Esophagus mucosa (tissue), 1 donor: ENCODE results near the gene NAIF1. TPM values are rescaled to one million over a fixed set of nuclear protein-coding genes. Genes with fewer than 3 reads are reported as not detected.

ENCODE experiments used
- ATAC-seq: fragments of 200-7000 bp; cut with Tn5 transposase; one replicate; pipeline ENCODE4 v1.9.1; 2020
- total RNA-seq: library from RNA; stranded (reverse); gene quantifications from one replicate; pipeline ENCODE4 v1.2.4, GENCODE V29; 2023
- donor health status: DM: yes; HTN: yes; CAD: no.

The NAIF1 gene
- total RNA-seq, 1 donor from 2014 or later: 7.1 TPM

DNA sequence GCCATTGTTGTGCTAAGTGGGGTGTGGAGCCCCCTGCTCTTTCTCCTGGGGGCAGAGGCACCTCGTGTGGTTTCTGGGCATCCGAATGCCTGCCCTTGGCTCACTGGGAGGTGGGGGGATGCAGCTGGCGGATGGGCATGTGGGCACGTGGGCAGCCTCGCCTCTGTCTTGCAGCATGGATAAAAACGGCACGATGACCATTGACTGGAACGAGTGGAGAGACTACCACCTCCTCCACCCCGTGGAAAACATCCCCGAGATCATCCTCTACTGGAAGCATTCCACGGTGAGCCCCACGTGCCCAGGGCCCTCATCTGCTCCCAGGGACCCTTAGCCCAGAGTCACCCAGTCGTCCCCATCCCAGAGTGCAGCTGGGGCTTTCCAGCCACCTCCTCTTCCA, 35.1 kb upstream of the NAIF1 start:
- no peak for ATAC-seq

DNA sequence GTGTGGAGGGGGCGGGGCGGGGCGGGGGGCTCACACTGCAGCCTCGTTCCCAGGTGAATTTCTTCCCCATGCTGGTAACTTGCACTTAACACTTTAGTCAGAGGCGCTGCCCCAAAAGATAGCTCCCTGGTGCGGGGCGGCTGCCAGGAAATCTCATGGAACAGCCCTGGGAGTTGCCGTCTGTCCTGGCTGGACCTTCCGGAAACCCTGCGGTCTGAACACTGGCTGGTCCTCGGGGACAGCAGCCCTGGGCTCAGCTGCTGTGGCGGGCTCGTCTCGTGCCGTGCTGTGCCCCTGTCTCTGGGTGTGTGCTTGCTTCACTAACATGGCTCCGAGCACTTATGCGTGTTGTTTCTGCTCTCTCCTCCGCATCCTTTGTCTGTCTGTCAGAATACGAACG, 34.6 kb upstream of the NAIF1 start:
- ATAC-seq: no peak

DNA sequence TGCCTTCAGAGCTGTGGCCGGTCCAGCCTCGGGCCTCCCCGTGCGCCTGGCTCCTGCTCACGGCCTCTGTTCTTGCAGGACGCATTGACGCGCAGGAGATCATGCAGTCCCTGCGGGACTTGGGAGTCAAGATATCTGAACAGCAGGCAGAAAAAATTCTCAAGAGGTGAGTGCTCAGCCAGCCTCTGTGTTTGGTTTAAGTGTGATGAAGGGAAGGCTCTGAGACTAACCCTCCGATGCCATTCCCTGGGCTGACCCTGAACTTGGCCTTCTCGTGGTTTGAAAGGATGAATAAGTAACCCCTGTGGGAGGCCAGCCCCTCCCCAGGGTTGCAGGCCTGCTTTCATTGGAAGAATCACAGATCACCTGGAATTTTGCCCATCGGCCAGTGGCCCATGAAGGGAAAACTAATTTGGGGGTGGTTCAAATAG, 34.1 kb upstream of the NAIF1 start:
- ATAC-seq: no peak

- no peak for ATAC-seq
Observed at GRCh38 chr9:128100581-128100980, 33.5 kb upstream of the NAIF1 start.

DNA sequence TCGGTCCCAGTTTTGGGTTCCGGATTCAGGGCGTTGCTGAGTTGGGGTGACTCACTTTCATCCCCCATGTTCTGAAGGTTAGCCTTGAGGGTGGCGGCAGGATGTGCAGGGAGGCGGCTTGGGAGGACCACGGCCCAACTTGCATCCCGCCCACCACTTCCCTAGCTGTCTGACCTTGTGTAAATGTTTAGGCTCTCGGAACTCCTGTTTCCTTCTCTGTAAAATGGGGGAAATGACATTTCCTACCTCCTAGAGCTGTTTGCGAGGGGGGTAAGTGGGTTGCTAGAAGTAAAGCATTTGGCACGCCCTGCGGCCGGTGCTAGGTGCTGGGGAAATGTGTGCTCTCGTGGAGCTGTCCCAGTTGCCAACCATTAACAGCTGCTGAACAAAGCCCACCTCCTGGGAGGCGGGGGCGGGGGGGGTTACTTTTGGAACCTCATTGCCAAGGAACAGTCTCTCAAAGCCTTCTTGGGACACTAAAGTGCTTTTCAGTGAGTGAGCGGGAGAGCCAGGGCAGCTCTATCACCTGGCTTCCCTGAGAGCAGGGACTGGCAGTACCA, 32.9 kb upstream of the NAIF1 start:
- ATAC-seq: peak; percentile 11

GRCh38 chr9:128099231-128099931, 32.3 kb upstream of the NAIF1 start:
- ATAC-seq: peak; percentile 7

GRCh38 chr9:128098297-128099230, 31.4 kb upstream of the NAIF1 start:
- peak; percentile 74 for ATAC-seq

GRCh38 chr9:128097543-128098296, 30.6 kb upstream of the NAIF1 start:
- no peak for ATAC-seq

DNA sequence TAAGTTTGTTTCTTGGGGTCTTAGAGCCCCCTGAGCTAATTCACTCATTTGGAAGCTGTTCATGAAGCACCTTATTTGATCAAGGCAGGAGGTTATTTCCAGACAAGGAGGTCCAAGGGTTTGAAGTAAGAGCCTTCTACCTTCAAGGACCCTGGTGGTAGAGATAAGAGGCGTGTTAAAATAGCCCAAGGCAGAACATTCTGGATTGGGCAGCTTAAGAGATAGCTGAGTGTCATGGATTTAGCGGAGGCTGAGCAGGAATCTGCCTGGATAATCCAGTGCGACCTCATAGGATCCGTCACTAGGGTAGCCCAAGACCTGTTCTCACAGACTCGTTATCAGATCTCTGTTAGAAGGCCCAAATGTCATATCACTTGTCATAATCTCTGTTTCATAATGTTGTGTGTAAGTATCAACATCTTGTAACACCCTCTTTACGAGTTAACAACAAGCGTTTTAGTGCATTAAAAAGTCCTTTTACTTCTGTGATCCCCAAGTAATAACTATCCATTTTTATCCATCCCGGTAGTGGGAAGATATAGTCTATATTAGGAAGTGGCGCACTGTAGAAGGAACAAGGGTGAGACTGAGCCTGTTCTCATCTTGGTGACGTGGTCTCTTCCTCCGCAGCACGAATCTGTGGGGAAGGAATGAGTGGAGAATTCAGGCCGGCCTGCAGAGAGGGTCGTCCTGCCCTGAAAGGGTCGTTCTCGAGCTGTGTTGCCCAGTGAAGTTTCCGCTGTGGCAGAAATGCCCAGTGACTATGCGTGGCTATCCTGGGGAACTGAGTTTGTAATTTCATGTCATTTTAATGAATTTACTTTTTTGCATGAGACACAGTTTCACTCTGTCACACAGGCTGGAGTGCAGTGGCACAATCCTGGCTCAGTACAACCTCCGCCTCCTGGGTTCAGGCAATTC, 29.8 kb upstream of the NAIF1 start:
- ATAC-seq: no peak

DNA sequence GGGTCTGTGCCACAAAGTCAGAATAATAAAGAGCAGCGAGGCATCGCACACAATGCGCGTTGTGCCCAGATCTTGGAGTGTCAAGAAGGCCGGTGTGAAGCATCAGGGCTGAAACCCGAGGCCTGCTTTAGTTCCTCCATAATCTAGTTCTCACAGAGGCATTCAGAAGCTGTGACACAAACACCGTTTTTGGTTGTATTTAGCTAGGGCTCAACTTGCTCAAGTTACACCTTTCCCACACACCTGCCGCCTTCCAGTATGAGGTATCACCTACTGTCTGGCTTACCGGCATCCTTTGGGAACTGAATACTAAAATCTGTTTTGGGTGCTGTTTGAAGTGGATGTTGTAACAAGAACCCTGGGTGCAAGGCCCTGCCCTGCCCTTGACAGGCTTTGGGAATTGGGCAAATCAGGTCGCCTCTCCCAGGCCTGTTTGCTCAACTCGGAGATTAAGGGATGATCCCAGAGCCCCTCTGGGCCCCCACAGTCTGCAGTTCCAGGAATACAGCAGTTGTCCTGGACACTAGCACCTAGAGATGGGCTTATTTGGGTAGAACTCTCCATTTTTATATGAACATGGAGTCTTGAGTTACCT, 27.9 kb upstream of the NAIF1 start:
- no peak for ATAC-seq

DNA sequence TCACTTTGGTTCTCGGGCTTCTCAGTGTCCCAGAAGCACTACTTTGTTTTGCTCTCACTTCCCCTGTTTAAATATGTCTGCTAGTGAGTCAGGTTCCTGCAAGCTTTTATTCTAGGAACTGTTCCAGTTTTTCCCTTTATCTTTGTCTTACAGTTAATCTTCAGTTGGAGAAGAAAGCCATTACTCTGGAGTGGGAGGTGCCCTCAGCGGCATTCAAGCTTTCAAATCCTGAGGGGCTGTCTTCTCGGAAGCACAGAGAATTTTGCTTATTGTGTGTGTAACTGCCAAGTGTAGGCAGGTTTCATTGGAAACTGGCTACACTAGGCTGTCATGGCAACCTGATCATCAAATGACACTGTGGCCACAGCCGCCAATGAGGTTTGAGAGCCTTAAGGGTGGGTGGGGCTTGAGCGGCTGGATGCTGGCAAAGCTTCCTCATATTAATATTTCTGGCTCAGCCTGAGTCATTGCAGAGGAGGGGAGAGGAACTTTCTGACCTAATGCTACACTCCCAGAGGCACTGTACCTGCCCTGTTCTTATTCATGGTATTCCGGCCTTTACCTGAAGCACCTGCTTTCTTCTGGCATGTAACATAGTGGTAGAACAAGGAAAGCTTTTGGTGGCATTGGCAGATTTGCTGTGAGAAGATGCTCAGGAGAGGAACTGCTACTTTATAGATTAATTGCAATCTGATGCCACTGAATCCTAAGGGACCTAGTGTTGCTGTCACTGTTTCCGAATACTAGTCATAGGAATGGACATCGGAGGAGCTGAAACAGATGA, 27.2 kb upstream of the NAIF1 start:
- ATAC-seq: peak; percentile 85

DNA sequence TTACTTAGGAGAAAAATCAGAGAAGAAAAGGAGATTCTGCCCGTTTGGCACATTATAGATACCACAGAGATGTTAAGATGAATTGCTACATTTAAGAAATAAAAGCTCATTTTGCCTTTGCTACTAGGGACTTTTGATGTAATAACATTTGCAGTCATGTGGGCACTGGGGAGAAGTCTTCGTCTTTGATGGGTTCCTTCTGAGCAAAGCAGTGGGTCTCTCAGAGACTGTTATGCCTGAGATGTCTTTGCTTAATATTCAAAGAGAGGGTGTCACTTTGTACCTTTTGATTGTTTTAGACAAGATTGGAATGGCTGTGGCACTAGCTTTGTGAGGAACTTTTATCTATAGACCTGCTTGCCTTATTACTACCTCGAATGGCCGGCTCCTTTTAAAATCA, 25.9 kb upstream of the NAIF1 start:
- ATAC-seq: no peak

GRCh38 chr9:128092199-128092977, 25.3 kb upstream of the NAIF1 start:
- no peak for ATAC-seq

- ATAC-seq: no peak
Observed at GRCh38 chr9:128091571-128091970, 24.5 kb upstream of the NAIF1 start.

GRCh38 chr9:128091144-128091543, 24.0 kb upstream of the NAIF1 start:
- no peak for ATAC-seq

DNA sequence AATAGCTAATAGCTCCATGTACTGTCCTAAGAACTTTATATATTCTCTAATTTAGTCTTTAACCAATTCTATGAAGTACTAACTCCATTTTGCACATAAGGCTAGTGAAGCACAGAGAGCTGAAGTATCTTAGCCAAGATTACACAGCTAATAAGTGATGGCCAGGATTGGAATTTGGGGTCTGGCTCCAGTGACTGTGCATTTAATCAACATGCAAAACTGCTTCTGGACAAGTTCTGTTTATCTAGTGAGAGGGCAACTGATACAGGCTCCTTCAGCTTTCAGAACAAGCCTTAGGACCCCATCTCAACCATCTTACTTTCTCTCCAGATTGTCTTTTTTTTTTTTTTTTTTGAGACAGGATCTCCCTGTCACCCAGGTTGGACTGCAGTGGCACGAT, 22.2 kb upstream of the NAIF1 start:
- no peak for ATAC-seq

GRCh38 chr9:128088253-128088945, 21.3 kb upstream of the NAIF1 start:
- peak; percentile 14 for ATAC-seq

- ATAC-seq: no peak
Observed at GRCh38 chr9:128087262-128087661, 20.1 kb upstream of the NAIF1 start.

GRCh38 chr9:128085943-128086342, 18.8 kb upstream of the NAIF1 start:
- no peak for ATAC-seq
